H7 (cell line): ENCODE data around the gene SELENOK. TPM values are rescaled to one million over a fixed set of nuclear protein-coding genes. Genes with fewer than 3 reads are reported as not detected.

Source experiments
- DNase-seq: peaks from one replicate; pipeline ENCODE4 v3.0.0; 2012
- H3K27me3 ChIP-seq: 2 replicates; pipeline ENCODE4 v1.6.0; 2011; ENCODE audit warnings: mild to moderate bottlenecking, low read length; ENCODE audit not compliant: control insufficient read depth, insufficient read depth
- H3K36me3 ChIP-seq: replicated peaks from 2 replicates; pipeline ENCODE4 v1.5.1; 2011; ENCODE audit warnings: low read length; ENCODE audit not compliant: control insufficient read depth, insufficient read depth
- H3K4me3 ChIP-seq: 2 replicates; pipeline ENCODE4 v1.5.1; 2011; ENCODE audit warnings: low read depth, mild to moderate bottlenecking, control low read depth, low read length, moderate library complexity; ENCODE audit not compliant: insufficient read depth
- total RNA-seq: library from RNA; depleted of rRNA; stranded (reverse); fragments of >200 nt; shearing (Covaris generic); gene quantifications from 2 replicates; pipeline ENCODE4 v1.2.3, GENCODE V29; 2014

Gene SELENOK
- total RNA-seq, 1 experiment from 2014 or later = 44.1 TPM

GRCh38 chr3:53862241-53862640 is 29.4 kb downstream of the SELENOK start:
- Histone ChIP-seq H3K36me3 (peaks cover 8% of the 10 kb centered on the region), H3K4me3 (no peak overlapping the region), H3K27me3 (no peaks in the 10 kb centered on the region)
- DNase-seq = no peak

- H3K36me3 ChIP-seq = peaks cover 8% of the 10 kb centered on the region
- H3K4me3 ChIP-seq = no peak overlapping the region
- no peaks in the 10 kb centered on the region for H3K27me3 ChIP-seq
- DNase-seq = no peak
Measured at GRCh38 chr3:53860196-53860595, 31.5 kb downstream of the SELENOK start.

- no peak for DNase-seq
- Histone ChIP-seq H3K36me3 (peaks cover 3% of the 10 kb centered on the region), H3K27me3 (no peaks in the 10 kb centered on the region), H3K4me3 (no peak overlapping the region)
Measured at GRCh38 chr3:53859178-53859577, 32.5 kb downstream of the SELENOK start.

- Histone ChIP-seq H3K27me3 (no peaks in the 10 kb centered on the region), H3K36me3 (peaks cover 3% of the 10 kb centered on the region), H3K4me3 (no peak overlapping the region)
- peak; percentile 32 for DNase-seq
Measured at GRCh38 chr3:53858096-53858741, 33.4 kb downstream of the SELENOK start.

GRCh38 chr3:53856964-53857363 is 34.7 kb downstream of the SELENOK start:
- Histone ChIP-seq H3K36me3 (peaks cover 3% of the 10 kb centered on the region), H3K27me3 (no peaks in the 10 kb centered on the region), H3K4me3 (no peak overlapping the region)
- DNase-seq = no peak

- peaks cover 10% of the 10 kb centered on the region for H3K27me3 ChIP-seq
- no peaks in the 10 kb centered on the region for H3K36me3 ChIP-seq
- no peak overlapping the region for H3K4me3 ChIP-seq
- DNase-seq = no peak
Measured at GRCh38 chr3:53850895-53851294, 40.8 kb downstream of the SELENOK start.

GRCh38 chr3:53849916-53850315 is 41.7 kb downstream of the SELENOK start:
- Histone ChIP-seq H3K4me3 (no peak overlapping the region), H3K27me3 (peaks cover 10% of the 10 kb centered on the region), H3K36me3 (no peaks in the 10 kb centered on the region)
- no peak for DNase-seq

- DNase-seq = no peak
- H3K27me3 ChIP-seq = peaks cover 10% of the 10 kb centered on the region
Measured at GRCh38 chr3:53846851-53847155, 44.9 kb downstream of the SELENOK start.

GRCh38 chr3:53846134-53846850 is 45.4 kb downstream of the SELENOK start, which contains the start of the genes CHDH and IL17RB:
TSS of gene CHDH (minus strand) at chr3:53846419. CDS start at chr3:53824008, 22,411 bp downstream.
TSS of gene IL17RB (plus strand) at chr3:53846568. CDS start at chr3:53846589, 21 bp downstream.
- peak within 1 kb of the TSS; percentile 67 for H3K4me3 ChIP-seq
- DNase-seq = peak; percentile 93

More at GRCh38 chr3:53846851-53847155, 44.9 kb downstream of the SELENOK start:
- no peaks in the 10 kb centered on the region for H3K36me3 ChIP-seq
- peak overlapping the region; percentile 67 for H3K4me3 ChIP-seq

GRCh38 chr3:53845881-53846133 is 45.9 kb downstream of the SELENOK start:
- Histone ChIP-seq H3K36me3 (no peaks in the 10 kb centered on the region), H3K27me3 (peaks cover 10% of the 10 kb centered on the region), H3K4me3 (peak overlapping the region; percentile 67)
- DNase-seq = peak; percentile 80

More at GRCh38 chr3:53846134-53846850, 45.4 kb downstream of the SELENOK start, which contains the start of the genes CHDH and IL17RB:
- Histone ChIP-seq H3K27me3 (peaks cover 10% of the 10 kb centered on the region), H3K36me3 (no peaks in the 10 kb centered on the region)

- Histone ChIP-seq H3K4me3 (peak overlapping the region; percentile 67), H3K36me3 (no peaks in the 10 kb centered on the region), H3K27me3 (peaks cover 10% of the 10 kb centered on the region)
- peak; percentile 88 for DNase-seq
Measured at GRCh38 chr3:53845103-53845880, 46.4 kb downstream of the SELENOK start.

- peaks cover 10% of the 10 kb centered on the region for H3K27me3 ChIP-seq
- H3K36me3 ChIP-seq = no peaks in the 10 kb centered on the region
- DNase-seq = no peak
- no peak overlapping the region for H3K4me3 ChIP-seq
Measured at GRCh38 chr3:53844262-53845102, 47.2 kb downstream of the SELENOK start.

GRCh38 chr3:53843195-53844177 is 48.2 kb downstream of the SELENOK start:
- peaks cover 10% of the 10 kb centered on the region for H3K27me3 ChIP-seq
- no peaks in the 10 kb centered on the region; the same call in 1 of the 2 replicates for H3K36me3 ChIP-seq
- no peak overlapping the region for H3K4me3 ChIP-seq
- DNase-seq = no peak
